AG09319 (cell line): ENCODE results near the gene KIAA1191.
A peak's percentile ranks its signal among the peaks of the same experiment; 100 is the strongest.

Experiments
- DNase-seq: peaks from one replicate; pipeline ENCODE4 v3.0.0-alpha.2; 2010; ENCODE audit warnings: low read depth; ENCODE audit errors: extremely low read depth
- CTCF ChIP-seq: IDR thresholded peaks from 2 replicates; pipeline ENCODE4 v1.5.1; 2011; ENCODE audit warnings: low read depth, mild to moderate bottlenecking, inconsistent platforms, low read length, moderate library complexity

Gene KIAA1191

DNA sequence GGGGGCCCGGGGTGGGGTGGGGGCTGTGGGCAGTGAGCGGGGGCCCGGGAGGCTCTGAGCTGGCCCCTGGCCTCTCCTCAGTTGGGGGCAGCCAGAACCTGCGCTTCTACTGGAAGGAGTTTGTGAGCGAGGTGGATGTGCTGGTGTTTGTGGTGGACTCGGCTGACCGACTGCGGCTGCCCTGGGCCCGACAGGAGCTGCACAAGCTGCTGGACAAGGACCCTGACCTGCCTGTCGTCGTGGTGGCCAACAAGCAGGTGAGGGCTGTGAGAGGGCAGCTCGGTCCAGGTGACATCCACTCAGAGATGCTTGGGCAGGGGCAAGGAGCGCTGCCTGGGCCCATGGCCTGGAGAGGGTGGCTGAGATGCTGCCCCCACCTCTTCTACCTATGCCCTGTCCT, 7.2 kb upstream of the KIAA1191 start:
- no peak for DNase-seq

DNA sequence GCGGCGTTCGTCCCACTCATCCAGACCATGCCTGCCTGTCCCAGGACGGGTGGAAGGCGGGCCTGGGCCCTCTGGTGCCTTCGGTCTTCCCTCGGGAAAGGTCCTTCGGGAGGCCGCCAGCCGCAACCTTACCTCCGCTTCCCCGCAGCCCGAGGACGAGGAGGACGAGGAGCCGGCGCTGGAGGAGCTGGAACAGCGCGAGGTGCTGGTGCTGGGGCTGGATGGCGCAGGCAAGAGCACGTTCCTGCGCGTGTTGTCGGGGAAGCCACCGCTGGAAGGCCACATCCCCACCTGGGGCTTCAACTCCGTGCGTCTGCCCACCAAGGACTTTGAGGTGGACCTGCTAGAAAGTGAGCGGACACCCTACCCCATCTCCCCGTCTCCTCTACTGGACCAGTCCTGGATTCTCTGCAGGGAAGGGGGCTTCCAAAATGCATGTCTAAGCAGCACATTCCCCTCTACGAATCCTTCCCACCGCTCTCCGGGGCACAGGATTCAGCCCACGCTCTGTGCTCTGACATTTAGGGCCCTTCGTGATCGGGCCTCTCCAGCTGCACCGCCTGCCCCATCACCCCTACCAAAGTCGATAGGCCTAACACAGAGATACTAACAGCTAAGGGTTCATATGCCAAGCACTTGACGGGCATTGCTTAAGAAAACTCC, 4.8 kb upstream of the KIAA1191 start:
- DNase-seq, result no peak
- no peak for TF ChIP-seq CTCF

More for the DNA sequence above, 7.2 kb upstream of the KIAA1191 start:
- TF ChIP-seq CTCF, result no peak

DNA sequence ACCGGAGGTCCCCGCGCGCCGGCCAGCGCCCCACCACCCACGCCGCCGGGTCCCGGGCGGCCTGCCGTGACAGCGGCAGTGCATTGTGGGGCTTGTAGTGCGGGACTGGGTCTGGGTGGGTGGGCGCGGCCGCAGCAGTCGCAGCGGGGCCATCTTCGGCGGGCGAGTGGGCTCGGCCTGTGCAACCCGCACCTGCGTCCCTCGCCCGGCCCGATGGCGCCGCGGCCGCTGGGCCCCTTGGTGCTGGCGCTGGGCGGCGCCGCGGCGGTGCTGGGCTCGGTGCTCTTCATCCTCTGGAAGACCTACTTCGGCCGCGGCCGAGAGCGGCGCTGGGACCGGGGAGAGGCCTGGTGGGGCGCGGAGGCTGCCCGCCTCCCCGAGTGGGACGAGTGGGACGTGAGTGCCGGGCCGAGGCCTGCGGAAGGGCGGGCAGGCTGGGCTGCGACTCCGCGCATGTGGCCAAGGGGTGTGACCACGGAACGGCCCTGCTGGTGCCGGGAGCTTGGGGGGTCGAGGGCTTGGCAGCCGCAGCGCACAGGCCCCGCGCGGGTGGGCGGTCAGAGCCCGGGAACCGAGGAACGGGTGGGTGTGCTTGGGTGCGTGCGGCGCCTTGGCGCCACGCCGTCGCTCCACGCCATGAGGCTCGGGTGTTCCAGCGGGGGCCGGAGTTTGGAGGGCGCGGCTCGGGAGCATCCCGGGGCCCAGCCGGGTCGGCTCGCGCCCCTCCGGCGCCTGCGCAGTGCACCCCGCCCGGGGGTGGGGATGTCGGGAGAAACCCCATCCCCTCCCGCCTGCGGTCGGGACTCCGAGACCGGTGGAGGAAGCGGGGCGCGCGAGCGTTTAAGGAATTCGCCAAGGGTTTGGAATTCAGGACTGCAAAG, 4.0 kb upstream of the KIAA1191 start, which contains the start of gene ARL10:
Gene ARL10, plus strand, starts transcription at position 137 of the 881 bp plus-strand sequence. Its CDS starts 77 bp downstream, at position 214.
- DNase-seq, result peak; percentile 16
- TF ChIP-seq CTCF, result no peak

DNA sequence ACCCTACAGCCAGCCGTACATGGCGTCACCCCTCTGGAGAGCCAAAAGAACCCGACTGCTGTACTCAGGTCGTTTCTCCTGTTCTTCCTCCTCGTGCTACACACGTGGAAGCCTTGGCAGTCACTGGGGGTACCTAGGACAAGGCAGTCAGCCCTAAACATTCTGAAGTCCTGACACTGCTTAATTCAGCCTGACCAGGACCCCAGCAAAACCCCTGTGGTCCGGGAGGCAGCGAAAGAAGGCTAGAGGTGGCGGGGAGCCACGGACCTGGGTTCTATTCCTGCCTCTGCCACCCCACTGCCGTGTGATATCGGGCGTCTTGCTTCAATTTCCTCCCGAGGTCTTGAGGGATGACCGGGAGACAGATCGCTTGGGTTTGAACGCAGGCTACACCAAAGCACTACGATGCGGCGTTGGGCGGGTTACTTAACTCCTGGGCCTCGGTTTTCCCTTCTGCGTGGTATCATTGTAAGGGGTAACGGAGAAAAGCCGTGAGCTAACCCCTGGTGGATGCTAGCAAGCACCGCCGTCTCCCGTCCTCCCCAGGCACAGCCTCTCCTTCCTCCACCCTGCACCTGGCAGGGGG, 3.3 kb upstream of the KIAA1191 start:
- TF ChIP-seq CTCF, result no peak
- no peak for DNase-seq

DNA sequence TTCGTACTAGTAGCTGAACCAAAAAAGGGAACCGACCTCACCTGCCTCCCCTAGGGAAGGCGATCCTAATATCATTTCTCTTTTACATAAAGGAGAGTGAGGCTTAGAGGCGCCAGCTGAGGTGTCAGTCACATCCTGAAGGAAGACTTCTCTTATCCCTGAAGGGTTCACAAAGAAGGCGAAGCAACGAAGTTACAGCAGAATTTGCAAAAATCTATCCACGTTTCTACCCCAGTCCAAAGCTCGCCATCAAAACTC, 598 bp upstream of the KIAA1191 start:
- no peak for DNase-seq
- no peak for TF ChIP-seq CTCF

GRCh38 chr5:176360894-176361436, 599 bp downstream of the KIAA1191 start:
- DNase-seq, result no peak

More at GRCh38 chr5:176360894-176361436, 599 bp downstream of the KIAA1191 start:
- no peak for TF ChIP-seq CTCF
